ENCODE results near the gene EPHA4. TPM values are rescaled to one million over a fixed set of nuclear protein-coding genes. Genes with fewer than 3 reads are reported as not detected.

The EPHA4 gene
- total RNA-seq, 1 donor from 2014 or later: 31.9 TPM

DNA sequence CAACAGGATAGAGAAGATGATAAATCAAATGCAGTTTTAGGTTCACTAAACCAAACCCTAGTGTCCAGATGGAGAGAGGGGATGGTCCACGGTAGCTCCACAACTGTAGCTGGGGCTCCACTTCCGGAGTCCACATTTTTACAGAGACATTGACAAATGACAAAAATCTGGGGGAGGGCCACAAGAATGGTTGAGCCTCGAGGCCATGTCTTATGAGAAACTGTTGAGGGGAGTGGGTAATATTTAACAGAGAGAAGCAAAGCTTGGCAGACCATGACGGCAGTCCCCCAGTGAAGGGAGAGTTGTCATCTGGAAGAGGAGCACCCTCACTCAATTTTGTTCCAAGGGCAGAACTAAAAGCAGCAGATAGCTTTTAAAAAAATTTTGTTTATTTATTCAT lies 17.6 kb upstream of the EPHA4 start:
- TF ChIP-seq, protein P1, sequence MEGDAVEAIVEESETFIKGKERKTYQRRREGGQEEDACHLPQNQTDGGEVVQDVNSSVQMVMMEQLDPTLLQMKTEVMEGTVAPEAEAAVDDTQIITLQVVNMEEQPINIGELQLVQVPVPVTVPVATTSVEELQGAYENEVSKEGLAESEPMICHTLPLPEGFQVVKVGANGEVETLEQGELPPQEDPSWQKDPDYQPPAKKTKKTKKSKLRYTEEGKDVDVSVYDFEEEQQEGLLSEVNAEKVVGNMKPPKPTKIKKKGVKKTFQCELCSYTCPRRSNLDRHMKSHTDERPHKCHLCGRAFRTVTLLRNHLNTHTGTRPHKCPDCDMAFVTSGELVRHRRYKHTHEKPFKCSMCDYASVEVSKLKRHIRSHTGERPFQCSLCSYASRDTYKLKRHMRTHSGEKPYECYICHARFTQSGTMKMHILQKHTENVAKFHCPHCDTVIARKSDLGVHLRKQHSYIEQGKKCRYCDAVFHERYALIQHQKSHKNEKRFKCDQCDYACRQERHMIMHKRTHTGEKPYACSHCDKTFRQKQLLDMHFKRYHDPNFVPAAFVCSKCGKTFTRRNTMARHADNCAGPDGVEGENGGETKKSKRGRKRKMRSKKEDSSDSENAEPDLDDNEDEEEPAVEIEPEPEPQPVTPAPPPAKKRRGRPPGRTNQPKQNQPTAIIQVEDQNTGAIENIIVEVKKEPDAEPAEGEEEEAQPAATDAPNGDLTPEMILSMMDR (IDR thresholded peaks at IDR 0.05): no peak
- H3K36me3 ChIP-seq: no peaks in the 10 kb centered on the region
- H3K27me3 ChIP-seq: peaks cover 8% of the 10 kb centered on the region
- H3K4me3 ChIP-seq: no peak overlapping the region
- intact Hi-C loops (cut with DNase I): no loop called here
- H3K4me1 ChIP-seq: no peaks in the 10 kb centered on the region
- no peaks in the 10 kb centered on the region for H3K9me3 ChIP-seq
- no peak overlapping the region for H3K27ac ChIP-seq
- ATAC-seq (no peak), DNase-seq (no peak)

DNA sequence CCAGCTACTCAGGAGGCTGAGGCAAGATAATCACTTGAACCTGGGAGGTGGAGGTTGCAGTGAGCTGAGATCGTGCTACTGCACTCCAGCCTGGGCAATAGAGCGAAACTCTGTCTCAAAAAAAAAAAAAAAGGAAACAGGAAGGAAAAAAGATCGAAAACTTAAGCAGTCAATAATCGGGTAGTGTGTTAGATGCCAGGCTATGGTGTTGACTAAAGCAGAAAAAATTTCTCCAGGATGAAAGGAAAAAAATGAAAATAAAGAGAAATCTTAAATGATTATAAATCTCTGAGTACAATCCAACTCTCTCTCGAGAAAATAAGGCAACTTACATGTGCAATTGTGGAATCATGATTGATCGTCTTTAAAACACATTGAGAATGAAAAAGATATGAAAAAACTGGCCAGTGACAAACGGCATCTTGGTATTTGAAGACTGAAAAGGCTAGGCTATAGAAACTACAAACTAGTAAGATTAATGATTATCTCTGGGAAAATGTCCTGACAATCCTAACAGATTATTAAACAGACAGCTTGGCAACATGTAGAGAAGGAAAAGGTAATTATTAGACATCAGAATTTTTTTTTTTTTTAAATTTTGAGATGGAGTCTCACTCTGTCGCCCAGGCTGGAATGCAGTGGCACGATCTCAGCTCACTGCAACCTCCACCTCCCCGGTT lies 16.3 kb upstream of the EPHA4 start:
- intact Hi-C loops (cut with DNase I): no loop called here
- H3K4me1 ChIP-seq: no peaks in the 10 kb centered on the region
- H3K9me3 ChIP-seq: no peaks in the 10 kb centered on the region
- peaks cover 8% of the 10 kb centered on the region for H3K27me3 ChIP-seq
- no peak overlapping the region for H3K27ac ChIP-seq
- no peak overlapping the region for H3K4me3 ChIP-seq
- TF ChIP-seq, protein P1 (IDR thresholded peaks at IDR 0.05): no peak
- no peak for ATAC-seq
- no peak for DNase-seq
- no peaks in the 10 kb centered on the region for H3K36me3 ChIP-seq

DNA sequence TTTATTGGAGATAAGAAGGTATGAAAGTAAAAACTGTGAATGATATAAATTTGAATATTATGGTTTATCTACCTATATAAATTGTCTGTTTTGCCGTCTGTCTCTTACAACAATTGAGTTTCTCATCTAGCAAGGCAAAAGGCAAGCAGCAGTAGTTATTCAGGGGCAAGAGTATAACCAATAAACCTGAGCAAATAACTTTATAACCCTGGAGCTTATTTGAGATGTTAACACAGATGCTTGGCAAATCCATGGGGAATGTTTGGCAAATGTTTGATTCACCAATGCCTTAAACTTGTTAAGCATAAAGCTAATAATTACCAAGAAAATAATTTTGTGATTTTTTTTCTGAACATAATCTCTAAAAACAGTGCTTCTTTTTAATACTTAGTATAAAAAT lies 9.9 kb upstream of the EPHA4 start:
- ATAC-seq (no peak), DNase-seq (no peak)
- Histone ChIP-seq H3K27ac (no peak overlapping the region), H3K4me3 (no peak overlapping the region), H3K36me3 (no peaks in the 10 kb centered on the region), H3K4me1 (no peaks in the 10 kb centered on the region), H3K27me3 (peaks cover 8% of the 10 kb centered on the region), H3K9me3 (no peaks in the 10 kb centered on the region)
- TF ChIP-seq, protein P1 (IDR thresholded peaks at IDR 0.05): no peak
- intact Hi-C loops (cut with DNase I): no loop called here

DNA sequence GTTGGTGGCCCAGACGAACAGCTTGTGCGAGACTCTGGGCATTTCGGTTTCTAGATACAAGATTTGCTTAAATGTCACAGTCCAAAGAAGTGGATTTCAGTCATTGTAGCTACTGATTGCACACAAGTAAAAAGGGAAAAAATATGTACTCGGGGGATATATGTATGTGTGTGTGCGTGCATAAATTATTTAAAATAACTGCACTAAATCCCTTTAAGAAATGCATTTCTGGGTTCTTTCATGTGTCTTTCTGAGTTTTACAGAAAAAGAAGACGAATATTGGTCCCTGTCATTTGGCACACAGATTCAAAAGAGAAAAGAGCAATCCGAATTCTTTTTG lies 2.1 kb upstream of the EPHA4 start:
- intact Hi-C loops (cut with DNase I): loop anchor here (5.0 kb wide), 1 partner anchor 882 kb away; no protein-coding TSS in a partner anchor
- TF ChIP-seq, protein P1 (IDR thresholded peaks at IDR 0.05): no peak
- DNase-seq (no peak), ATAC-seq (no peak)
- no peak overlapping the region for H3K27ac ChIP-seq
- H3K9me3 ChIP-seq: no peaks in the 10 kb centered on the region
- peaks cover 23% of the 10 kb centered on the region for H3K27me3 ChIP-seq
- H3K36me3 ChIP-seq: no peaks in the 10 kb centered on the region
- peak overlapping the region; percentile 74 for H3K4me3 ChIP-seq
- peaks cover 3% of the 10 kb centered on the region for H3K4me1 ChIP-seq

DNA sequence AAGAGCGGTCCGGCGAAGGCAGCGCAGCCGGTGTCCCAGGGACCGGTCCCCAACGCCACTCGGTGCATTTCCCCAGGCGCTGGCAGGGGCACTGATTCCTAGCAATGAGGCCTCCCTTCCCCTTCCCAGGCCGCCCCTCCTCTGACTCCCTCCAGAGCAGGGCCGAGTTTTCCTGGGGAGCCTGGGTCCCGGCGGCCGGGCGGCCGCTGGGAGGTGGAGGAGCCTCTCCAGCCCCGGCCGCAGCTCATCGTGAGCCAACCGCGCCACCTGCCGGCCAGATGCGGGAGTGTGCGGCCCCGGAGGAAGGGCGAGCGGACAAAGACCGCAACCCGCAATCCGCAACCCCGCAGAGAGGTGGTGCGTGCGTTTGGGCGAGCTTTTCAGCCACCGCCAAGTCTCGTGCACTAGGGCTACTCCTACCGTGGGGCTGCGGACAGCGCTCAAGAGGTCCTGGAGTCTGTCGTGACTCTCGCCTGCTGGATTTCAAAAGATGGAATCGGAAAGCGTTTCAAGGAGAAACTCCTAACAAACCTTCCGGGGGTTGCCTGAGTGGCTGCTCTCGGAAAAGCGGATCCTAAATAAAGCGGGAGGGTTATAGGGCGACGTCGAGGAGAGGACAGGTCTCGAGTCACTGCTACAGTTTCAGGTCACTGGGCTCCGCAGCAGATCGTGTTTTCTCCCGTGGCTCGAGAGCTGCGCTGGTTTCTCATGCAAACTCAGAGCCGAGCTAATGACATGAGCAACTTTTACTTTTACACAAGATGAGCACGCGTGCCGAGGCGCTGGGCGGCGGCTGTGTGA lies 1.5 kb upstream of the EPHA4 start:
- TF ChIP-seq, protein P1 (IDR thresholded peaks at IDR 0.05): peak; percentile 97
- Histone ChIP-seq H3K4me1 (peaks cover 3% of the 10 kb centered on the region), H3K9me3 (no peaks in the 10 kb centered on the region), H3K36me3 (no peaks in the 10 kb centered on the region), H3K4me3 (peak overlapping the region; percentile 74), H3K27ac (peak overlapping the region; percentile 81), H3K27me3 (peaks cover 27% of the 10 kb centered on the region)
- ATAC-seq: peak; percentile 87
- intact Hi-C loops (cut with DNase I): loop anchor here (5.0 kb wide), 1 partner anchor 881 kb away; no protein-coding TSS in a partner anchor
- peak; percentile 93 for DNase-seq

Data from upper lobe of right lung (tissue), 1 donor.